Measurements from ENCODE around the gene ABCA1. TPM values are rescaled to one million over a fixed set of nuclear protein-coding genes. Genes with fewer than 3 reads are reported as not detected.

ABCA1 gene
- total RNA-seq, 2 donors from 2014 or later, result 4.9 to 5.0 TPM

DNA sequence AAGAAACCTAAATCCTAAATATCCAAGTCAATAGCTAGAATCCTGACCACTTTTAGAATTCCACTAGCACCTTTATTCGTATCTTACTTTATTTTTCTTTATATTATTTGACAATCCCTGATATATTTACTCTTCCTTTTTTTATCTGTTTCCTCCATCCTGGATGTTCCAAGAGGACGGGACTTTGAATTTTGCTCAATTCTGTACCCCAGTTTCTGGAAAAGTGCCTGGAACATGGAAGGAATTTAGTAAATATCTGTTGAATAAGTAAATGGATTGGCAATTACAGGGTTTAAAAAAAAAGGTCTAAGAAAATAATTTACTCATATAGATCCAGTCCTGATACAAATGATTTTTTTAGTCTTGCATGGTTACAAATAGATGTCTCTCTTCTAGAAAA, 181.7 kb downstream of the ABCA1 start:
- Mint-ChIP-seq H3K27me3 (no peaks in the 10 kb centered on the region), H3K4me1 (ENCODE audit: low read depth in 2 of 2) (peaks cover 17 to 23% of the 10 kb centered on the region in 2 donors), H3K9me3 (no peaks in the 10 kb centered on the region), H3K4me3 (peak overlapping the region; percentile 98), H3K27ac (no peak overlapping the region), H3K36me3 (no peaks in the 10 kb centered on the region)
- ATAC-seq (no peak), DNase-seq (ENCODE audit: low spot score) (no peak)

DNA sequence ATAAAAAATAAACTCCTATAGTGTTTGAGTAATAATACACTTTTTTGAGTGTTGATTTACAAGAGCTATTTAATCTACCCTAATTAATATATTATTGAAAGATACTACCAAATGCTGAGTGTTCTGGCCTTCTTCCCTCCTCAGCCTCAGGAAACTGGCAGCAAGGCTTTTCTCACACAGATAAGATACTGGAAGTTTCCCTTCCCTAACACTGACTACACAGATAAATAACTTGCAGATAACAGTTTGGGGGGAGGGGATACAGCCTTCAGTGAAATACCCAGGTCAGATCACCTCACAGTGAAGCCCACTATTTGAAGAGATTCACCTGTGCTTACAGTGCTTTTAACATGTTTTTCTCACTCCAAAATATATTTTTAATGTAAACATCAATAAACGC, 182.1 kb downstream of the ABCA1 start:
- DNase-seq (ENCODE audit: low spot score), result no peak
- no peak for ATAC-seq
- H3K4me1 Mint-ChIP-seq (ENCODE audit: low read depth in 2 of 2), result peaks cover 17 to 23% of the 10 kb centered on the region in 2 donors
- H3K27ac Mint-ChIP-seq, result no peak overlapping the region
- no peaks in the 10 kb centered on the region for H3K9me3 Mint-ChIP-seq
- H3K36me3 Mint-ChIP-seq, result no peaks in the 10 kb centered on the region
- no peak overlapping the region for H3K4me3 Mint-ChIP-seq
- no peaks in the 10 kb centered on the region for H3K27me3 Mint-ChIP-seq

DNA sequence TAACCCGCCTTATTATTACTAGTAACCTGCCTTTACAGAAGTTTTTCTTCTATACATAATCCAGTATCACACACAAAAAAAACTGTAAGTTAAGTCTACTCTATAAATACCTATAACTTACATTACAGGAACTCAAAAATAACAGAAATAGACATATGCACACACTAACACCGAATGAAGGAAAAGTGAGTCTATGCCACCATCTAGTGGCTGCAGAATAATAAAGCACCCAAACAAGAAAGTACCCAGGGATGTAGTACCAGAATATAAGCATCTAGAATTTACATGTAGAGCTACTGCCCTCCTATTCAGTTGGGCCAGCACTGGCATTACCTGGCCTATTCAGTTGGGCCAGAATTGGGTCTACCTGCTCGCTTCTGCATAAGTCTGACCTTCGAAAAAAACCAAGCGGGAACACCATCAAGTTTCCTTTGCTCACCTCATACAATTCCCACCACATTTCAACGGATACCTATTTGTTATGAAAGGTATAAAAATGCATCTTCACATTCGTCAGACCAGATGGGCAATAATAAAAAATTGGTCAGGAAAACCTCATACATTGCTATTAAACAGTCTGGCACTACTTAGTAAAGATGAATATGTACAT, 184.5 kb downstream of the ABCA1 start:
- no peaks in the 10 kb centered on the region for H3K9me3 Mint-ChIP-seq
- DNase-seq (ENCODE audit: low spot score) (peak; percentile 61), ATAC-seq (no peak)
- no peak overlapping the region for H3K4me3 Mint-ChIP-seq
- H3K27ac Mint-ChIP-seq, result no peak overlapping the region
- H3K4me1 Mint-ChIP-seq (ENCODE audit: low read depth in 2 of 2), result peaks cover 9 to 17% of the 10 kb centered on the region in 2 donors
- no peaks in the 10 kb centered on the region for H3K36me3 Mint-ChIP-seq
- H3K27me3 Mint-ChIP-seq, result no peaks in the 10 kb centered on the region

DNA sequence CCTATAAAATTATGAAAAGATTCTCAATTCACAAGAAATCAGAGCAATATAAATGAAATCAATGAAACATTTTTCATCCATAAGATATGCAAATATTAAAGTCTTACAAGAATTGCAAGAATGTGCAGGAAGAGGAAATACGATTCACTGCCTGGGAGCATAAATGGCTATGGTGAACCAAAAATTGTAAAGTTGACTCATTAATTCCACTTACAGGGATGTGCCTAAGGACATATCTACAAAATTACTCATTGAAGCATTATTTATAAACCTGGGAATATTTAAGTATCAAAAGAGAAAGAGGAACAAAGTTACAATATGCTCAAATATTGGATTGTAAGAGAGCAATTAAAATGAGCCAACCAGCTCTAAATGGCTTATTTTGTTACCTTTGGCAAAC, 187.3 kb downstream of the ABCA1 start:
- no peaks in the 10 kb centered on the region for H3K4me1 Mint-ChIP-seq (ENCODE audit: low read depth in 2 of 2)

DNA sequence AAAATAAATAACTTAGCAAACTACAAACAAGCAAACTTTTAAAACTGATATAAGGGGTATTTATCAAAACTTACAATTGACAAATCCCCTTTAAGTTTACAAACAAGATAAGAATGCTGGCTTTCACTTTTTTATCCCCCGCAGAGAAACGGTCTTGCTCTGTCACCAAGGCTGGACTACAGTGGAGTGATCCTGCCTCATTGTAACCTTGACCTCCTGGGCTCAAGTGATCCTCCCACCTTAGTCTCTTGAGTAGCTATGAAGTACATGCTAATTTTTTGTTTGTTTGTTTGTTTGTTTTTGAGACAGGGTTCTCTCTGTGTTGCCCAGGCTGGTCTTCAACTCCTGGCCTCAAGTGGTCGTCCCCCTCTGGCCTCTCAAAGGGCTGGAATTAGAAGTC, 189.5 kb downstream of the ABCA1 start:
- Mint-ChIP-seq H3K4me1 (ENCODE audit: low read depth in 2 of 2) (no peaks in the 10 kb centered on the region), H3K27me3 (no peaks in the 10 kb centered on the region), H3K36me3 (no peaks in the 10 kb centered on the region), H3K9me3 (no peaks in the 10 kb centered on the region), H3K4me3 (no peak overlapping the region), H3K27ac (no peak overlapping the region)
- ATAC-seq (no peak), DNase-seq (ENCODE audit: low spot score) (no peak)

More for the DNA sequence above, 187.3 kb downstream of the ABCA1 start:
- no peak overlapping the region for H3K4me3 Mint-ChIP-seq
- no peak for ATAC-seq
- no peaks in the 10 kb centered on the region for H3K9me3 Mint-ChIP-seq
- no peaks in the 10 kb centered on the region for H3K27me3 Mint-ChIP-seq
- no peaks in the 10 kb centered on the region for H3K36me3 Mint-ChIP-seq
- no peak for DNase-seq (ENCODE audit: low spot score)
- H3K27ac Mint-ChIP-seq, result no peak overlapping the region

Other genes with a start within 250 kb of the ABCA1 start
- gene OR13D1, start 233.6 kb downstream of the ABCA1 start, total RNA-seq, result not detected
- 1 to 10 TPM; 5.6 to 7.7 TPM for gene NIPSNAP3A, start 180.5 kb downstream of the ABCA1 start, total RNA-seq
- gene NIPSNAP3B, start 164.0 kb downstream of the ABCA1 start, total RNA-seq, result not detected

Data from natural killer cell treated with Interleukin-12 subunit alpha and Interleukin-12 subunit beta and Interleukin-15 and Interleukin-18, amount 100 ng/mL, for 72 hours (primary cell).